HepG2 (cell line): ENCODE measurements around the gene MTSS2. TPM values are rescaled to one million over a fixed set of nuclear protein-coding genes. Genes with fewer than 3 reads are reported as not detected.

ENCODE experiments used
- ATAC-seq: fragments of 200-7000 bp; cut with Tn5 transposase; 3 replicates; pipeline ENCODE4 v1.9.1; 2020; ENCODE audit warnings: mild to moderate bottlenecking, moderate library complexity
- BruUV-seq: library from RNA; stranded (reverse); fragments of 400-500 nt; replicated peaks from 2 replicates; lab custom pipeline; 2021; lab: Mats Ljungman, UMichigan
- CTCF ChIA-PET: fragments of 300-600 bp; formaldehyde crosslinking; extraction: SDS; loops from one replicate; lab custom pipeline; 2021; ENCODE audit warnings: low total read pairs, inconsistent platforms, low intra/inter-chr PET ratio; lab: Yijun Ruan, JAX
- POLR2A ChIA-PET: fragments of 350-600 bp; sonication (Branson Sonifier 250); formaldehyde crosslinking; loops from one replicate; lab custom pipeline; 2020; ENCODE audit warnings: antibody characterized with exemption, inconsistent platforms; lab: Yijun Ruan, JAX
- DNase-seq: peaks from one replicate; pipeline ENCODE4 v3.0.0-alpha.2; 2015; ENCODE audit warnings: low spot score
- FAIRE-seq: peaks from 3 replicates; lab custom pipeline; 2011; peaks lifted over from hg19 to GRCh38; lab: Jason Lieb, UNC
- H2AFZ ChIP-seq: one replicate; pipeline ENCODE4 v1.6.1; 2011; ENCODE audit warnings: low read length, inconsistent platforms
- H3K27ac ChIP-seq: fragments of 300-600 bp; 3 replicates; pipeline ENCODE4 v1.8.0; 2011; ENCODE audit warnings: mixed run types, mild to moderate bottlenecking, mixed read lengths, low read length, inconsistent platforms; ENCODE audit not compliant: insufficient read depth; ENCODE audit errors: extremely low read length
- H3K27me3 ChIP-seq, 2 experiments: fragments of 200-600 bp in 1 of 2; 2 replicates in 1 of 2; 3 replicates in 1 of 2; pipeline versions ENCODE4 v1.6.0 to v1.8.0; 2011; ENCODE audit warnings: low read length in 2 of 2, mild to moderate bottlenecking in 2 of 2, moderate library complexity in 2 of 2, inconsistent platforms in 1 of 2; ENCODE audit not compliant: insufficient read depth in 2 of 2, control insufficient read depth in 1 of 2
- H3K36me3 ChIP-seq, 2 experiments: fragments of 200-600 bp in 1 of 2; replicated peaks in 1 of 2; 2 replicates in 1 of 2; 3 replicates in 1 of 2; pipeline versions ENCODE4 v1.5.1 to v1.8.0; 2011; ENCODE audit warnings: low read length in 2 of 2, inconsistent platforms in 1 of 2; ENCODE audit not compliant: insufficient read depth in 2 of 2, control insufficient read depth in 1 of 2
- H3K4me1 ChIP-seq: 2 replicates; pipeline ENCODE4 v1.5.1; 2012; ENCODE audit warnings: low read length, inconsistent platforms; ENCODE audit not compliant: insufficient read depth
- H3K4me2 ChIP-seq: 2 replicates; pipeline ENCODE4 v1.6.0; 2011; ENCODE audit warnings: low read depth, low read length, inconsistent platforms
- H3K4me3 ChIP-seq, 3 experiments: fragments of 200-600 bp in 1 of 3; sonication (generic), shearing (Covaris generic) in 1 of 3; replicated peaks in 1 of 3; 2 replicates each; pipeline ENCODE4 v1.5.1; 2011 to 2016; ENCODE audit warnings: low read length in 3 of 3, inconsistent platforms in 2 of 3, low read depth in 2 of 3, mild to moderate bottlenecking in 2 of 3, control low read depth in 1 of 3, mixed read lengths in 1 of 3; ENCODE audit not compliant: insufficient read depth in 1 of 3
- H3K79me2 ChIP-seq: one replicate; pipeline ENCODE4 v1.6.1; 2011; ENCODE audit warnings: low read length, inconsistent platforms; ENCODE audit not compliant: insufficient read depth
- H3K9ac ChIP-seq: 2 replicates; pipeline ENCODE4 v1.6.0; 2011; ENCODE audit warnings: mild to moderate bottlenecking, low read depth, low read length, inconsistent platforms; ENCODE audit not compliant: insufficient read depth
- H3K9me3 ChIP-seq: 2 replicates; pipeline ENCODE4 v1.5.1; 2012; ENCODE audit warnings: mild to moderate bottlenecking, low read length
- H4K20me1 ChIP-seq: 2 replicates; pipeline ENCODE4 v1.6.0; 2011; ENCODE audit warnings: inconsistent platforms, mild to moderate bottlenecking, low read length, moderate library complexity; ENCODE audit not compliant: insufficient read depth
- FOSL2 ChIP-seq: sonication (generic); formaldehyde crosslinking; IDR thresholded peaks from 2 replicates; pipeline ENCODE4 v1.4.0; 2020; ENCODE audit warnings: missing genetic modification reagents
- GATAD2A ChIP-seq: IDR thresholded peaks from 2 replicates; pipeline ENCODE4 v1.6.1; 2016
- LCORL ChIP-seq, 2 experiments: fragments of 450-650 bp in 1 of 2; sonication (generic) in 1 of 2; formaldehyde crosslinking in 1 of 2; IDR thresholded peaks; 2 replicates each; pipeline versions ENCODE4 v1.5.0 to v1.6.1; 2017 to 2020; ENCODE audit warnings: antibody characterized with exemption in 1 of 2, missing genetic modification reagents in 1 of 2
- PHF5A ChIP-seq: IDR thresholded peaks from one replicate; pipeline ENCODE4 v1.6.1; 2018; ENCODE audit warnings: low read depth, missing genetic modification reagents; ENCODE audit not compliant: unreplicated experiment
- SMAD9 ChIP-seq: sonication (generic); formaldehyde crosslinking; IDR thresholded peaks from 2 replicates; pipeline ENCODE4 v1.5.1; 2020; ENCODE audit warnings: mild to moderate bottlenecking, missing genetic modification reagents
- SRF ChIP-seq: IDR thresholded peaks from 2 replicates; pipeline ENCODE4 v1.6.1; 2011; ENCODE audit warnings: mild to moderate bottlenecking, low read depth, low read length, moderate library complexity
- ZFP41 ChIP-seq: sonication (generic); formaldehyde crosslinking; IDR thresholded peaks from 2 replicates; pipeline ENCODE4 v1.4.0; 2020; ENCODE audit warnings: mild to moderate bottlenecking, missing genetic modification reagents, borderline replicate concordance
- ZNF232 ChIP-seq: sonication (generic); formaldehyde crosslinking; IDR thresholded peaks from 2 replicates; pipeline ENCODE4 v1.4.0; 2020; ENCODE audit warnings: missing genetic modification reagents, borderline replicate concordance
- ZNF343 ChIP-seq: sonication (generic); formaldehyde crosslinking; IDR thresholded peaks from 2 replicates; pipeline ENCODE4 v1.4.0; 2020; ENCODE audit warnings: mild to moderate bottlenecking, missing genetic modification reagents
- ZNF501 ChIP-seq: sonication (generic); formaldehyde crosslinking; IDR thresholded peaks from 2 replicates; pipeline ENCODE4 v1.5.1; 2020; ENCODE audit warnings: mild to moderate bottlenecking, moderate library complexity, missing genetic modification reagents
- ZNF75D ChIP-seq: sonication (generic); formaldehyde crosslinking; IDR thresholded peaks from 2 replicates; pipeline ENCODE4 v1.8.1; 2023; ENCODE audit warnings: missing genetic modification reagents, mild to moderate bottlenecking, borderline replicate concordance
- ZNF788 ChIP-seq: sonication (generic); formaldehyde crosslinking; IDR thresholded peaks from 2 replicates; pipeline ENCODE4 v1.5.0; 2020; ENCODE audit warnings: mild to moderate bottlenecking, missing genetic modification reagents, borderline replicate concordance
- WGBS: methylation state at CpG from one replicate; pipeline ENCODE4 v1.1.6; 2017; ENCODE audit warnings: low lambda C conversion rate; 5-methylcytosine and 5-hydroxymethylcytosine counted together
- in situ Hi-C: cut with HindIII; loops from 2 replicates; pipeline ENCODE4 v1.10.0; 2017; ENCODE audit warnings: low pct_unique_long_range_greater_than_20kb; ENCODE audit not compliant: extremely low pct_ligation_motif_present
- intact Hi-C: fragments of 100-400 bp; cut with micrococcal nuclease; formaldehyde crosslinking; loops from one replicate; pipeline ENCODE4 v1.10.0; 2022; ENCODE audit not compliant: unreplicated experiment
- polyA plus RNA-seq, 8 experiments: library from polyadenylated mRNA; depleted of rRNA in 3 of 8; stranded (reverse) in 7 of 8; unstranded in 1 of 8; fragments of >200 nt; fragmentation: Illumina TruSeq in 4 of 8; extraction: Trizol in 4 of 8; gene quantifications; 2 replicates each; pipeline versions ENCODE4 v1.2.1 to v1.2.3, GENCODE V29; 2011 to 2016; ENCODE audit warnings: low read depth in 4 of 8, missing spikeins in 1 of 8, mixed read lengths in 1 of 8; ENCODE audit not compliant: insufficient read depth in 1 of 8
- total RNA-seq, 5 experiments: library from RNA; depleted of rRNA; stranded (reverse); fragments of >200 nt; fragmentation: Illumina TruSeq; extraction: Trizol; gene quantifications; 2 replicates each; pipeline ENCODE4 v1.2.3, GENCODE V29; 2016; ENCODE audit warnings: low read depth in 1 of 5
- TF ChIP-seq, protein P1 (sequence below): sonication (generic); formaldehyde crosslinking; IDR thresholded peaks from 2 replicates; pipeline ENCODE4 v1.4.0; 2020; ENCODE audit warnings: missing genetic modification reagents
- TF ChIP-seq, protein P2 (sequence below): sonication (generic); formaldehyde crosslinking; IDR thresholded peaks from 2 replicates; pipeline ENCODE4 v1.8.0; 2022; ENCODE audit warnings: mild to moderate bottlenecking, missing genetic modification reagents, moderate library complexity

MTSS2 gene
- total and polyA plus RNA-seq, 2 of the 13 experiments (the other 11 are each of a cell fraction or from before 2014, with no cell fraction given): 132 to 242 TPM

DNA sequence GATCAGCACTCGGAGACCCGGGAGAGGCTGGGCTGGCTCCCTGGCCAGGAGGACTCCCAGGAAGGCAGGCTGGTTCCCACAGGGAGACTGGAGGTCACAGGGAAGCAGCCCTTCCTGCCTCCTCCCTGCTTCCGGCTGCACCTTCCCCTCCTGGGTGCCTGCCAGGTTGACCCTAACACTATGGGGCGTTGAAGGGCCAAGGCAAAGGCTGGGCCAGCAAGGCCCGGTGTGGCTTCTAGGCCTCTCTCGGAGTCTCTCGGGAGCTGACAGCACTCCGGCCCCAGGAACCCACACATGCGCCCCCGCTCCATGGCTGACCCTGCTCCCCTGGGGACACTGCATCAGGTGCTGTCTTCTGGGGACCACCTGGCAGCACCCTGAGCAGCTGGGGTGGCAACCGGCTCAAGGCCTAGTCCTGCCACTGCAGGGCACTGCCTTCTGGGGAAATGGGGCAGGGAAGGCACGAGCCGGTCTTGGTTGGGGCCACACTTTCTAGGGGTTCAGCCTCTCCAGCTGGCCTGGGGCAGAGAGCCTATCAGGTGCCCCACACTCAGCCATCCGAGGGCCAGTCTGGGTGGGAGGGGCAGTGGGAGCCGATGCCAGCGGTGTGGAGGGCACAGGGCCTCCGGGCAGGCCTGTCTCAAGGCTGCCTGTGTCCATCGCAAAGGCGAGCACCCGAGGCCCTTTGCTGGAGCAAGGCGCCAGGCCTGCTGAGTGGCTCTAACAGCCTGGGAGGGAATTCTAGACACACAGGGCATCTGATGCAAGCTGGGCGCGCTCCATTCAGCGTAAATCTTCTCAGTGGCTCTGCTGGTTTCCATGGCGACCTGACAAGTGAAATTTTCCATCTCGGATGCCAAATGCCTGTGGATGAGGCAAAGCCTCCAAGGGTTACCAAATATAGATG is 5.6 kb upstream of the MTSS2 start (continued):
- TF ChIP-seq, protein P1, sequence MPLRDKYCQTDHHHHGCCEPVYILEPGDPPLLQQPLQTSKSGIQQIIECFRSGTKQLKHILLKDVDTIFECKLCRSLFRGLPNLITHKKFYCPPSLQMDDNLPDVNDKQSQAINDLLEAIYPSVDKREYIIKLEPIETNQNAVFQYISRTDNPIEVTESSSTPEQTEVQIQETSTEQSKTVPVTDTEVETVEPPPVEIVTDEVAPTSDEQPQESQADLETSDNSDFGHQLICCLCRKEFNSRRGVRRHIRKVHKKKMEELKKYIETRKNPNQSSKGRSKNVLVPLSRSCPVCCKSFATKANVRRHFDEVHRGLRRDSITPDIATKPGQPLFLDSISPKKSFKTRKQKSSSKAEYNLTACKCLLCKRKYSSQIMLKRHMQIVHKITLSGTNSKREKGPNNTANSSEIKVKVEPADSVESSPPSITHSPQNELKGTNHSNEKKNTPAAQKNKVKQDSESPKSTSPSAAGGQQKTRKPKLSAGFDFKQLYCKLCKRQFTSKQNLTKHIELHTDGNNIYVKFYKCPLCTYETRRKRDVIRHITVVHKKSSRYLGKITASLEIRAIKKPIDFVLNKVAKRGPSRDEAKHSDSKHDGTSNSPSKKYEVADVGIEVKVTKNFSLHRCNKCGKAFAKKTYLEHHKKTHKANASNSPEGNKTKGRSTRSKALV: no peak
- no peak for TF ChIP-seq FOSL2 (CRISPR knock-in tag)

DNA sequence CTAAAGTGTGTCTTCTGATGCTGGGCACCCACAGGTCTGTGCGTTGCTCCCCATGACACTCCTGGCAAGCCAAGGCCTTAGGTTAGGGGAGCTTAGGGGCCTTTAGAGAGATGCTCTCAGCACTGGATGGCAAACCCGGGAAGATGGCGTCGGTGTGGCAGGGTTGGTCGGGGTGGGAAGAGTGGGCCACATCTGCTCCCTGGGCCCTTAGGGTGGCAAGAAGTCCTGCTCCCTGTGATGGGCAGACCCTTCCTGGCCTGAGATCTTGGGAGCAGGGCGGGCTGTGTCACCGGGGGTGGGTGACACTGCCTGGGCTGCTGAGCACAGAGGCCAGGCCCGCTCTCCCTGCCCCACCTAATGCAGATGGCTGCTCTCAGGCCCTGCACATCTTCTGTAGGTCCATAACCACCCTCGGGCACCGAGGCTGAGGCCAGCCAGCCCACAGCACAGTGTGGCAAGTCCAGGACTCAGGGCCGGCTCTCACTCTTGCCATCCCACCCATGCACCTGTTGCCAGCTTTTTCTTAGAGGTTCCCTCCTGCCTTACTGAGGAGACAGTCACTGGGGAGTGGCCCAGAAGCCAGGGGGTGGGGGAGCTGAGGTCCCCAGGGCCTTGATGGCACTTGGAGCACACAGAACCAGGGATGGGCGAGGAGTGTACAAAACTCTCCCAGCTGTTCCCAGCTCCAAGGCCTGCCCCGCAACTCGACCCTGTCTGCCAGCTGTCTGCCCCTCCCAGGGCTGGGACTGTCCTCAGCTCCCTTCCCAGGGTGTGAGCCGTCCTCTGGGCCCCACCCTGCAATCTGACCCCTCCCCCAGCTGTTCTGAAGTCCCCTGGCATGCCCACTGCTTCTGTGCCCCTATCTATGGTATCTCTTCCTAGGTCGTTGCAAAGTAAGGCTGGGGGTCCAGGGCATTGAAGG is 4.4 kb upstream of the MTSS2 start:
- H3K27ac ChIP-seq: peak overlapping the region; percentile 51
- 82% methylated on average over 10 of the region's 16 CpGs for WGBS
- H3K4me3 ChIP-seq: no peak overlapping the region
- TF ChIP-seq ZNF343 (CRISPR knock-in tag) (no peak), SRF (no peak), ZNF501 (peak; percentile 32; the same call in 1 of the 2 replicates), ZFP41 (peak; percentile 68; the same call in 1 of the 2 replicates), SMAD9 (no peak), GATAD2A (CRISPR knock-in tag) (no peak), PHF5A (no peak), LCORL (IDR thresholded peaks at IDR 0.05) (no peak), LCORL (CRISPR knock-in tag; IDR thresholded peaks at IDR 0.05) (0 out of 2 replicates have a peak, but pooled peaks have one; percentile 3), ZNF232 (0 out of 2 replicates have a peak, but pooled peaks have one; percentile 17), ZNF788 (CRISPR knock-in tag) (peak; percentile 18; the same call in 1 of the 2 replicates), ZNF75D (CRISPR knock-in tag) (no peak)
- TF ChIP-seq, protein P2, sequence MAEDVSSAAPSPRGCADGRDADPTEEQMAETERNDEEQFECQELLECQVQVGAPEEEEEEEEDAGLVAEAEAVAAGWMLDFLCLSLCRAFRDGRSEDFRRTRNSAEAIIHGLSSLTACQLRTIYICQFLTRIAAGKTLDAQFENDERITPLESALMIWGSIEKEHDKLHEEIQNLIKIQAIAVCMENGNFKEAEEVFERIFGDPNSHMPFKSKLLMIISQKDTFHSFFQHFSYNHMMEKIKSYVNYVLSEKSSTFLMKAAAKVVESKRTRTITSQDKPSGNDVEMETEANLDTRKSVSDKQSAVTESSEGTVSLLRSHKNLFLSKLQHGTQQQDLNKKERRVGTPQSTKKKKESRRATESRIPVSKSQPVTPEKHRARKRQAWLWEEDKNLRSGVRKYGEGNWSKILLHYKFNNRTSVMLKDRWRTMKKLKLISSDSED (CRISPR knock-in tag): peak; percentile 78; the same call in 1 of the 2 replicates

More for the DNA sequence above, 4.4 kb upstream of the MTSS2 start:
- ATAC-seq (peak; percentile 1; the same call in 2 of the 3 replicates), FAIRE-seq (no peak), DNase-seq (no peak)
- Histone ChIP-seq H2AFZ (no peak overlapping the region), H3K9me3 (no peaks in the 10 kb centered on the region), H3K36me3 (0 out of 5 replicates have a peak, but pooled peaks cover 0 to 3% of the 10 kb centered on the region in 2 experiments), H3K79me2 (peaks cover 3% of the 10 kb centered on the region), H4K20me1 (no peaks in the 10 kb centered on the region), H3K4me1 (peaks cover 82% of the 10 kb centered on the region), H3K9ac (peak overlapping the region; percentile 4; the same call in 1 of the 2 replicates), H3K4me2 (peak overlapping the region; percentile 67; the same call in 1 of the 2 replicates), H3K27me3 (no peaks in the 10 kb centered on the region)
- intact Hi-C loops (no loop called here), in situ Hi-C loops (loop anchor here (5.0 kb wide), 1 partner anchor 37 kb away; no protein-coding TSS in a partner anchor)
- CTCF ChIA-PET: no interaction called here
- POLR2A ChIA-PET: interaction anchor here (1.0 to 18.7 kb wide), 10 partner anchors 8 to 81 kb away, joined by 3 to 536 read pairs (median 21); no protein-coding TSS in a partner anchor
- no TSS peak for BruUV-seq
